Activated naive CD4-positive, alpha-beta T cell treated with anti-CD3 and anti-CD28 coated beads, Interleukin-2, amount 10 ng/mL, durations not matched to agents 7 days and 5 days (primary cell): ENCODE data around the gene CDKAL1.
"Not testable (repeated sequence)": the region's sequence is repeated elsewhere in the genome, so short reads cannot be mapped to it uniquely, and the experiment has no call there.

Experiments used
- CTCF ChIA-PET: fragments of 350-600 bp; sonication (Branson Sonifier 250); formaldehyde crosslinking; loops from one replicate; lab custom pipeline; 2021; ENCODE audit warnings: antibody characterized with exemption; lab: Charles Lee
- DNase-seq: peaks from one replicate; pipeline ENCODE4 v3.0.0-alpha.2; 2020
- H3K27ac Mint-ChIP-seq: one replicate; pipeline ENCODE4 v1.8.0; 2021; ENCODE audit warnings: mild to moderate bottlenecking, moderate library complexity, mixed read lengths
- H3K27me3 Mint-ChIP-seq: one replicate; pipeline ENCODE4 v1.8.0; 2021; ENCODE audit warnings: mild to moderate bottlenecking, mixed read lengths
- H3K36me3 Mint-ChIP-seq: one replicate; pipeline ENCODE4 v1.8.0; 2021; ENCODE audit warnings: mixed read lengths
- H3K4me1 Mint-ChIP-seq: one replicate; pipeline ENCODE4 v1.8.0; 2021; ENCODE audit warnings: mixed read lengths
- H3K4me3 Mint-ChIP-seq: one replicate; pipeline ENCODE4 v1.8.0; 2021; ENCODE audit warnings: mild to moderate bottlenecking, moderate library complexity, mixed read lengths
- H3K9me3 Mint-ChIP-seq: one replicate; pipeline ENCODE4 v1.8.0; 2021; ENCODE audit warnings: mixed read lengths

CDKAL1 gene

GRCh38 chr6:20649696-20650470, 115.6 kb downstream of the CDKAL1 start:
- H3K9me3 Mint-ChIP-seq, H3K27me3 Mint-ChIP-seq, H3K4me3 Mint-ChIP-seq, DNase-seq, CTCF ChIA-PET, H3K4me1 Mint-ChIP-seq, H3K27ac Mint-ChIP-seq: not testable (repeated sequence)
- H3K36me3 Mint-ChIP-seq, result peaks cover 28% of the 10 kb centered on the region

- no peak for DNase-seq
- Mint-ChIP-seq H3K9me3 (no peaks in the 10 kb centered on the region), H3K27me3 (no peaks in the 10 kb centered on the region), H3K36me3 (peaks cover 34% of the 10 kb centered on the region), H3K4me3 (no peak overlapping the region), H3K4me1 (peaks cover 5% of the 10 kb centered on the region), H3K27ac (no peak overlapping the region)
- CTCF ChIA-PET, result no interaction called here
Measured at GRCh38 chr6:20652299-20653084, 118.2 kb downstream of the CDKAL1 start.

GRCh38 chr6:20653085-20653479, 118.8 kb downstream of the CDKAL1 start:
- H3K4me1 Mint-ChIP-seq, result peaks cover 5% of the 10 kb centered on the region
- H3K9me3 Mint-ChIP-seq, result no peaks in the 10 kb centered on the region
- CTCF ChIA-PET, result no interaction called here
- H3K36me3 Mint-ChIP-seq, result peaks cover 35% of the 10 kb centered on the region
- no peak for DNase-seq
- no peaks in the 10 kb centered on the region for H3K27me3 Mint-ChIP-seq
- H3K27ac Mint-ChIP-seq, result no peak overlapping the region
- no peak overlapping the region for H3K4me3 Mint-ChIP-seq

- no peak overlapping the region for H3K27ac Mint-ChIP-seq
- H3K4me3 Mint-ChIP-seq, result no peak overlapping the region
- H3K4me1 Mint-ChIP-seq, result peaks cover 5% of the 10 kb centered on the region
- no peaks in the 10 kb centered on the region for H3K9me3 Mint-ChIP-seq
- no peaks in the 10 kb centered on the region for H3K27me3 Mint-ChIP-seq
- no peak for DNase-seq
- CTCF ChIA-PET, result no interaction called here
- H3K36me3 Mint-ChIP-seq, result peaks cover 35% of the 10 kb centered on the region
Measured at GRCh38 chr6:20655317-20655716, 121.1 kb downstream of the CDKAL1 start.

GRCh38 chr6:20657274-20657800, 123.1 kb downstream of the CDKAL1 start:
- no peak overlapping the region for H3K4me3 Mint-ChIP-seq
- DNase-seq, result no peak
- H3K27me3 Mint-ChIP-seq, result no peaks in the 10 kb centered on the region
- H3K4me1 Mint-ChIP-seq, result peaks cover 1% of the 10 kb centered on the region
- no peak overlapping the region for H3K27ac Mint-ChIP-seq
- H3K9me3 Mint-ChIP-seq, result no peaks in the 10 kb centered on the region
- CTCF ChIA-PET, result no interaction called here
- H3K36me3 Mint-ChIP-seq, result peaks cover 24% of the 10 kb centered on the region

- no peak overlapping the region for H3K27ac Mint-ChIP-seq
- no peaks in the 10 kb centered on the region for H3K4me1 Mint-ChIP-seq
Measured at GRCh38 chr6:20658053-20658452, 123.8 kb downstream of the CDKAL1 start.

GRCh38 chr6:20658516-20658915, 124.3 kb downstream of the CDKAL1 start:
- Mint-ChIP-seq H3K27me3 (no peaks in the 10 kb centered on the region), H3K9me3 (no peaks in the 10 kb centered on the region), H3K36me3 (peaks cover 23% of the 10 kb centered on the region), H3K27ac (no peak overlapping the region), H3K4me3 (no peak overlapping the region), H3K4me1 (no peaks in the 10 kb centered on the region)
- CTCF ChIA-PET, result no interaction called here
- DNase-seq, result no peak

More at GRCh38 chr6:20658053-20658452, 123.8 kb downstream of the CDKAL1 start:
- Mint-ChIP-seq H3K4me3 (no peak overlapping the region), H3K27me3 (no peaks in the 10 kb centered on the region), H3K36me3 (peaks cover 23% of the 10 kb centered on the region), H3K9me3 (no peaks in the 10 kb centered on the region)
- DNase-seq, result no peak
- CTCF ChIA-PET, result no interaction called here

- Mint-ChIP-seq H3K36me3 (peaks cover 15% of the 10 kb centered on the region), H3K9me3 (no peaks in the 10 kb centered on the region), H3K4me3 (no peak overlapping the region), H3K27ac (no peak overlapping the region), H3K27me3 (no peaks in the 10 kb centered on the region), H3K4me1 (no peaks in the 10 kb centered on the region)
- DNase-seq, result no peak
- CTCF ChIA-PET, result no interaction called here
Measured at GRCh38 chr6:20660534-20660933, 126.3 kb downstream of the CDKAL1 start.

- no peaks in the 10 kb centered on the region for H3K27me3 Mint-ChIP-seq
- CTCF ChIA-PET, result no interaction called here
- H3K9me3 Mint-ChIP-seq, result no peaks in the 10 kb centered on the region
- H3K4me3 Mint-ChIP-seq, result no peak overlapping the region
- no peak for DNase-seq
- no peak overlapping the region for H3K27ac Mint-ChIP-seq
- H3K4me1 Mint-ChIP-seq, result no peaks in the 10 kb centered on the region
- H3K36me3 Mint-ChIP-seq, result peaks cover 13% of the 10 kb centered on the region
Measured at GRCh38 chr6:20661721-20662120, 127.5 kb downstream of the CDKAL1 start.

- no peaks in the 10 kb centered on the region for H3K9me3 Mint-ChIP-seq
- CTCF ChIA-PET, result no interaction called here
- peaks cover 8% of the 10 kb centered on the region for H3K36me3 Mint-ChIP-seq
- no peak for DNase-seq
- no peaks in the 10 kb centered on the region for H3K4me1 Mint-ChIP-seq
- no peak overlapping the region for H3K27ac Mint-ChIP-seq
- H3K27me3 Mint-ChIP-seq, result no peaks in the 10 kb centered on the region
- H3K4me3 Mint-ChIP-seq, result no peak overlapping the region
Measured at GRCh38 chr6:20664250-20664649, 130.0 kb downstream of the CDKAL1 start.

GRCh38 chr6:20665290-20665689, 131.0 kb downstream of the CDKAL1 start:
- Mint-ChIP-seq H3K27ac (no peak overlapping the region), H3K36me3 (peaks cover 1% of the 10 kb centered on the region), H3K27me3 (no peaks in the 10 kb centered on the region), H3K9me3 (no peaks in the 10 kb centered on the region), H3K4me1 (no peaks in the 10 kb centered on the region), H3K4me3 (no peak overlapping the region)
- no peak for DNase-seq
- CTCF ChIA-PET, result no interaction called here

- CTCF ChIA-PET, result no interaction called here
- Mint-ChIP-seq H3K4me1 (no peaks in the 10 kb centered on the region), H3K36me3 (peaks cover 4% of the 10 kb centered on the region), H3K27ac (no peak overlapping the region), H3K4me3 (no peak overlapping the region), H3K27me3 (no peaks in the 10 kb centered on the region), H3K9me3 (peaks cover 2% of the 10 kb centered on the region)
- DNase-seq, result no peak
Measured at GRCh38 chr6:20669571-20670314, 135.5 kb downstream of the CDKAL1 start.

- no peaks in the 10 kb centered on the region for H3K27me3 Mint-ChIP-seq
- peaks cover 4% of the 10 kb centered on the region for H3K36me3 Mint-ChIP-seq
- CTCF ChIA-PET, result no interaction called here
- no peak overlapping the region for H3K4me3 Mint-ChIP-seq
- H3K9me3 Mint-ChIP-seq, result peaks cover 2% of the 10 kb centered on the region
- H3K27ac Mint-ChIP-seq, result no peak overlapping the region
- H3K4me1 Mint-ChIP-seq, result no peaks in the 10 kb centered on the region
- no peak for DNase-seq
Measured at GRCh38 chr6:20670750-20671149, 136.5 kb downstream of the CDKAL1 start.

- Mint-ChIP-seq H3K27ac (no peak overlapping the region), H3K9me3 (peaks cover 2% of the 10 kb centered on the region), H3K4me1 (no peaks in the 10 kb centered on the region), H3K4me3 (no peak overlapping the region), H3K27me3 (no peaks in the 10 kb centered on the region), H3K36me3 (peaks cover 4% of the 10 kb centered on the region)
- CTCF ChIA-PET, result no interaction called here
- DNase-seq, result no peak
Measured at GRCh38 chr6:20672038-20672437, 137.8 kb downstream of the CDKAL1 start.
